Activated CD8-positive, alpha-beta memory T cell treated with anti-CD3 and anti-CD28 coated beads for 36 hours (primary cell): ENCODE data around the gene FASTKD1. TPM values are rescaled to one million over a fixed set of nuclear protein-coding genes. Genes with fewer than 3 reads are reported as not detected.
"Not testable (repeated sequence)": the region's sequence is repeated elsewhere in the genome, so short reads cannot be mapped to it uniquely, and the experiment has no call there.

ENCODE experiments used
- CTCF ChIA-PET: fragments of 350-600 bp; sonication (Branson Sonifier 250); formaldehyde crosslinking; loops from one replicate; lab custom pipeline; 2021; ENCODE audit warnings: antibody characterized with exemption; lab: Charles Lee
- POLR2A ChIA-PET: fragments of 350-600 bp; sonication (Branson Sonifier 250); formaldehyde crosslinking; loops from one replicate; lab custom pipeline; 2021; ENCODE audit warnings: antibody characterized with exemption; lab: Charles Lee
- total RNA-seq, 2 experiments: library from RNA; stranded (reverse); gene quantifications; one replicate each; pipeline ENCODE4 v1.2.3, GENCODE V29; 2021

FASTKD1 gene
- total RNA-seq, 2 experiments from 2014 or later: 66.1 to 66.8 TPM

- ChIA-PET POLR2A (interaction anchor here (2.5 kb wide), 1 partner anchor 12 kb away, joined by 14 read pairs; no protein-coding TSS in a partner anchor), CTCF (interaction anchor here (0.5 kb wide), 1 partner anchor 93 kb away, joined by 6 read pairs; the partner anchor contains the start of gene BBS5)
Measured at GRCh38 chr2:169572821-169573159, 875 bp downstream of the FASTKD1 start.

- CTCF ChIA-PET: no interaction called here
- POLR2A ChIA-PET: interaction anchor here (2.5 kb wide), 1 partner anchor 13 kb away, joined by 14 read pairs; no protein-coding TSS in a partner anchor
Measured at GRCh38 chr2:169572189-169572588, 1.5 kb downstream of the FASTKD1 start.

GRCh38 chr2:169571571-169571970 lies 2.1 kb downstream of the FASTKD1 start:
- POLR2A ChIA-PET: interaction anchor here (0.6 to 2.5 kb wide), 2 partner anchors 13 to 199 kb away, joined by 3 to 14 read pairs; no protein-coding TSS in a partner anchor
- CTCF ChIA-PET: no interaction called here

GRCh38 chr2:169570752-169571151 lies 2.9 kb downstream of the FASTKD1 start:
- POLR2A ChIA-PET, CTCF ChIA-PET: not testable (repeated sequence)

GRCh38 chr2:169569948-169570347 lies 3.7 kb downstream of the FASTKD1 start:
- ChIA-PET CTCF (no interaction called here), POLR2A (interaction anchor here (0.6 kb wide), 1 partner anchor 448 kb away, joined by 3 read pairs; no protein-coding TSS in a partner anchor)

GRCh38 chr2:169565686-169566085 lies 8.0 kb downstream of the FASTKD1 start:
- CTCF ChIA-PET: interaction anchor here (0.6 to 0.8 kb wide), 2 partner anchors 12 to 18 kb away, joined by 3 read pairs; no protein-coding TSS in a partner anchor
- POLR2A ChIA-PET: no interaction called here

GRCh38 chr2:169562519-169562918 lies 11.1 kb downstream of the FASTKD1 start:
- POLR2A ChIA-PET: no interaction called here
- CTCF ChIA-PET: no interaction called here

- POLR2A ChIA-PET: not testable (repeated sequence)
Measured at GRCh38 chr2:169562084-169562483, 11.6 kb downstream of the FASTKD1 start.

GRCh38 chr2:169561364-169561763 lies 12.3 kb downstream of the FASTKD1 start:
- POLR2A ChIA-PET: no interaction called here
- CTCF ChIA-PET: no interaction called here

More at GRCh38 chr2:169562084-169562483, 11.6 kb downstream of the FASTKD1 start:
- CTCF ChIA-PET: not testable (repeated sequence)

- POLR2A ChIA-PET: no interaction called here
- CTCF ChIA-PET: no interaction called here
Measured at GRCh38 chr2:169546756-169547155, 26.9 kb downstream of the FASTKD1 start.

GRCh38 chr2:169542433-169542832 lies 31.2 kb downstream of the FASTKD1 start:
- POLR2A ChIA-PET: no interaction called here
- CTCF ChIA-PET: no interaction called here

GRCh38 chr2:169540146-169540545 lies 33.5 kb downstream of the FASTKD1 start:
- CTCF ChIA-PET: no interaction called here
- POLR2A ChIA-PET: no interaction called here

GRCh38 chr2:169539460-169539859 lies 34.2 kb downstream of the FASTKD1 start:
- POLR2A ChIA-PET, CTCF ChIA-PET: not testable (repeated sequence)

GRCh38 chr2:169528271-169528701 lies 45.4 kb downstream of the FASTKD1 start:
- POLR2A ChIA-PET: no interaction called here
- CTCF ChIA-PET: interaction anchor here (0.6 to 1.3 kb wide), 4 partner anchors 14 to 242 kb away, joined by 3 read pairs; no protein-coding TSS in a partner anchor

GRCh38 chr2:169526451-169526850 lies 47.2 kb downstream of the FASTKD1 start:
- CTCF ChIA-PET: interaction anchor here (1.1 kb wide), 1 partner anchor 117 kb away, joined by 3 read pairs; no protein-coding TSS in a partner anchor
- POLR2A ChIA-PET: no interaction called here

- POLR2A ChIA-PET: no interaction called here
- CTCF ChIA-PET: interaction anchor here (1.1 kb wide), 1 partner anchor 118 kb away, joined by 3 read pairs; no protein-coding TSS in a partner anchor
Measured at GRCh38 chr2:169525434-169525833, 48.2 kb downstream of the FASTKD1 start.

GRCh38 chr2:169523681-169524080 lies 50.0 kb downstream of the FASTKD1 start:
- ChIA-PET CTCF (interaction anchor here (0.6 kb wide), 1 partner anchor 142 kb away, joined by 4 read pairs; no protein-coding TSS in a partner anchor), POLR2A (no interaction called here)

- ChIA-PET CTCF (no interaction called here), POLR2A (no interaction called here)
Measured at GRCh38 chr2:169520896-169521295, 52.8 kb downstream of the FASTKD1 start.

- CTCF ChIA-PET, POLR2A ChIA-PET: not testable (repeated sequence)
Measured at GRCh38 chr2:169516488-169516995, 57.1 kb downstream of the FASTKD1 start.

GRCh38 chr2:169514758-169515157 lies 58.9 kb downstream of the FASTKD1 start:
- POLR2A ChIA-PET: not testable (repeated sequence)
- CTCF ChIA-PET: interaction anchor here (0.6 kb wide), 2 partner anchors 87 to 265 kb away, joined by 3 read pairs; no protein-coding TSS in a partner anchor

GRCh38 chr2:169513926-169514325 lies 59.7 kb downstream of the FASTKD1 start:
- POLR2A ChIA-PET: no interaction called here
- CTCF ChIA-PET: interaction anchor here (1.4 kb wide), 1 partner anchor 14 kb away, joined by 3 read pairs; no protein-coding TSS in a partner anchor
